Esophagus muscularis mucosa (tissue), 4 donors: Measurements from ENCODE around the gene STT3B.

Source experiments
- EP300 ChIP-seq: sonication (generic); formaldehyde crosslinking; IDR thresholded peaks from one replicate; pipeline ENCODE4 v1.6.1; 2017; ENCODE audit warnings: antibody characterized with exemption
- POLR2A ChIP-seq: fragments of 450-650 bp; IDR thresholded peaks from one replicate; pipeline ENCODE4 v1.6.1; 2017; ENCODE audit warnings: antibody characterized with exemption, moderate library complexity, mild to moderate bottlenecking, low read depth
- POLR2AphosphoS5 ChIP-seq, 2 donors: sonication (generic); formaldehyde crosslinking; IDR thresholded peaks; one replicate each; pipeline ENCODE4 v1.6.1; 2017; ENCODE audit warnings: antibody characterized with exemption in 2 of 2
- TF ChIP-seq, protein P1 (sequence below), 3 experiments: fragments of 200-600 bp in 2 of 3; fragments of 450-650 bp in 1 of 3; sonication (generic) in 2 of 3; IDR thresholded peaks; one replicate each; pipeline ENCODE4 v1.5.1; 2017 to 2019; ENCODE audit warnings: antibody characterized with exemption in 3 of 3, mild to moderate bottlenecking in 2 of 3, moderate library complexity in 1 of 3

DNA sequence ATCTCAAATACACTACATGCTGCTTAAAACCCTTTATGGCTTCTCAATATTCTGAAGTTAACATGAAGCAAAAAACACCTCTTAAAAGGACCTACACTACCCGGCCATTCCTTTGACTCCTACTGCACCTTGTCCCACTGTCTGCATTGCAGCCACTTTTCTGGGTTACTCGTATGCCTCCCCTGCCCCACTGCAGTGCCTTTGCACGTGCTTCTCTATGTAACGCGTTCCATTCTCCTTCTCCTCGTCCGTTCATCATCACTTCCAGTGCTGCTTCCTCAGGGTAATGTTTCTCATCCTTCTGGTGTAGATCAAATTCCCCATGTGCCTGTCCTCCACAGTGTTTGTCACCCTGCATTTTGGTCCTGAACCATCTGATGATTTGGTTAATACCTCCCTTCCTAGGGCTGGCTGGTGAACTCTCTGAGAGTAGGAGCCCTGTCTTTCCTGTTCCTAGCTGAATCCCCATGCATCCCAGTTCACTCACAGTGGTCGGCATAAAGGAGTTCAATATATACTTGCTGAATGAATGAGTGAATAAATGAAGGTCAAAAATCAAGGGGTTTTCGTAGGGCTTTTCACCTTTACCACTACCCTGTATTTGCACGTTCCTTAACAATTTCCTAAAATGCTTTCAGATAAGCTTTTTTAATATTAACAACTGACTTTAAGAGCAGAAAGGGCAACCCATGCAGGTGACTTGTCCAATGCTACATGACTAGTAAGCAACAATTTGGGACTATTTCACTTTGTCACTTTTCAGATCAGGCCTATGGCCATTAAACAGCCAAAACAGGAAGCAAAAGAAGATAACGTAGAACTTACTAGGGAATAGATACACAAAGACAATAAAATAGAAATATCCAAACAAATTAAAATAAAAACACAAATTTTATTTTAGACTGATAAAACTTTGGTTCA, 2.4 kb upstream of the STT3B start:
- TF ChIP-seq EP300 (no peak), POLR2AphosphoS5 (IDR thresholded peaks at IDR 0.05) (no peak), POLR2A (no peak)
- TF ChIP-seq, protein P1, sequence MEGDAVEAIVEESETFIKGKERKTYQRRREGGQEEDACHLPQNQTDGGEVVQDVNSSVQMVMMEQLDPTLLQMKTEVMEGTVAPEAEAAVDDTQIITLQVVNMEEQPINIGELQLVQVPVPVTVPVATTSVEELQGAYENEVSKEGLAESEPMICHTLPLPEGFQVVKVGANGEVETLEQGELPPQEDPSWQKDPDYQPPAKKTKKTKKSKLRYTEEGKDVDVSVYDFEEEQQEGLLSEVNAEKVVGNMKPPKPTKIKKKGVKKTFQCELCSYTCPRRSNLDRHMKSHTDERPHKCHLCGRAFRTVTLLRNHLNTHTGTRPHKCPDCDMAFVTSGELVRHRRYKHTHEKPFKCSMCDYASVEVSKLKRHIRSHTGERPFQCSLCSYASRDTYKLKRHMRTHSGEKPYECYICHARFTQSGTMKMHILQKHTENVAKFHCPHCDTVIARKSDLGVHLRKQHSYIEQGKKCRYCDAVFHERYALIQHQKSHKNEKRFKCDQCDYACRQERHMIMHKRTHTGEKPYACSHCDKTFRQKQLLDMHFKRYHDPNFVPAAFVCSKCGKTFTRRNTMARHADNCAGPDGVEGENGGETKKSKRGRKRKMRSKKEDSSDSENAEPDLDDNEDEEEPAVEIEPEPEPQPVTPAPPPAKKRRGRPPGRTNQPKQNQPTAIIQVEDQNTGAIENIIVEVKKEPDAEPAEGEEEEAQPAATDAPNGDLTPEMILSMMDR (IDR thresholded peaks at IDR 0.05): no peak
